ENCODE data around the gene PDE9A.

Gene PDE9A

DNA sequence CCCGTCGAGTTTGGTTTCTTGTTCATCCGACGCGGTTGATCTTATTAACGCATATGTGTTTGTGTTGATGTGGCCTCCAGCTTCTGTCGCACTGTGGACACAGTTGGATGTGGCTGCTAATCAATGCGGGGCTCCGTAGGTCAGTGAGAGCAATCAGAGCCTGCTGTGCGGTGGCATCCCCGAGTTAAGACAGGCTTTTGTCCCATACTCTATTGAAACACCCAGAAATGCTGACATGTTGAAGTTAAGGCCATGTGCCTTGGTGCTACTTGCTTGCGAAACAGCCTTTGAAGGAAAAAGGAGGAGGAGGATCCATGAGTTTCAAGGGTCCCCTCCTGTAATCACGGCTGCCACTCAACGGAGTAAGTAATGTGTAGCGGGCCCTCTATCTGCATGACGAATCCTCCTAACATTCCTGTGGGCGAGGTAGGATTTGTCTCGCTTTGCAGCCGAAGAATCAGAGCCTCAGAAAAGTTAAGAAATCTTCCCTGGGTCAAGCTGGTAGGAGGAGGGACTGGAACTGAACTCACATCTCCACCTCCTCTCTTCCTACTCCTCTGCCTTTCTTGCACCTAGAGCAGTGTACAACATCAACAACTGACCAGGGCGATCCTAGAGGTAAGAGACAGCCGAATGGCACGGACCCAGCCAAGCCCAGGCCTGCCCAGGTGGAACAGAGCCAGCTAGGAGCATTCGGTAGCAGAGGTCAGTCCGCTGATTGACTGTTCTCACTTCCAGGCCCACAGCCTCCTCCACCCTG lies 19.5 kb downstream of the PDE9A start:
- Histone ChIP-seq H3K36me3 (ENCODE audit: control insufficient read depth, insufficient read depth, low read length) (peaks cover 9% of the 10 kb centered on the region; the same call in 1 of the 2 replicates), H3K4me1 (ENCODE audit: control insufficient read depth, insufficient read depth, low read length) (peaks cover 6% of the 10 kb centered on the region; the same call in 1 of the 2 replicates), H3K9me3 (ENCODE audit: control insufficient read depth, insufficient read depth, low read length) (no peaks in the 10 kb centered on the region), H3K27ac (ENCODE audit: low read length) (no peak overlapping the region), H3K27me3 (ENCODE audit: control insufficient read depth, insufficient read depth, low read length) (no peaks in the 10 kb centered on the region), H3K4me3 (ENCODE audit: low read length) (no peak overlapping the region)
- no CpG with 5 or more reads among the region's 24 CpGs for WGBS (ENCODE audit: insufficient coverage, insufficient read length)
- no peak for DNase-seq (ENCODE audit: low read depth, low spot score)

DNA sequence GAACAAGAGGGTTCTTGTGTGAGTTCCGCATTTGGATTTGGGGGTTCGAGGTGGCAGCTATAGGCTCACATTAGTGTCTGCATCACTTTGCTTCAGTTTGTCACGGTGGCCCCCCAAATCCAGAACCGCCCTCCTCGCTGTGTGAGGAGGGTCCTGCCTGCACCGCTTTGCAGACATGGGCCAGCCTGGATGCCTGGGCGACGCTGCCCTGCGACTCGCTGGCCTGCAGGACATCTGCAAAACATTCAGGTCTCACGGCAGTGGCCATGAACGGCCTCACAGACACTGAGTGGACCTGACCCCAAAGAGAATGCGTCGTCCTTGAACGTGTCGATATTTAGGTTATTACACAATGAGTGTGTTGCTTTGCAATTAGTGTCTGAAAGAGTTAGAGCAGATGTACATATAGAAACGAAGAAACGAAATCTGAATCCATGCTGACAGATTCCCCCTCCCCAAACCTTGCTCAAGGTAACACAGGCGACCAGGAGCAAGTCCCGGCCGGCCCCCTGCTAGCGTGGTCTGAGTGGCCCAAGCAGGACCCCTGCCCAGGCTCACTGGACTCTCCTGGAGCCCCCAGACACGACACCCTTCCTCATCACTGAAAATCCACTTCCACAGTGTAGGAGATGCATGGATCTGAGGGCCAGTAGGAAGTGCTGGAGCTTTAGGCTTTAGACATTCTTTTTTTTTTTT lies 20.4 kb downstream of the PDE9A start:
- no CpG with 5 or more reads among the region's 23 CpGs for WGBS (ENCODE audit: insufficient coverage, insufficient read length)
- Histone ChIP-seq H3K4me1 (ENCODE audit: control insufficient read depth, insufficient read depth, low read length) (peaks cover 6% of the 10 kb centered on the region; the same call in 1 of the 2 replicates), H3K4me3 (ENCODE audit: low read length) (no peak overlapping the region), H3K36me3 (ENCODE audit: control insufficient read depth, insufficient read depth, low read length) (peaks cover 9% of the 10 kb centered on the region), H3K27me3 (ENCODE audit: control insufficient read depth, insufficient read depth, low read length) (no peaks in the 10 kb centered on the region), H3K9me3 (ENCODE audit: control insufficient read depth, insufficient read depth, low read length) (no peaks in the 10 kb centered on the region), H3K27ac (ENCODE audit: low read length) (no peak overlapping the region)
- no peak for DNase-seq (ENCODE audit: low read depth, low spot score)

DNA sequence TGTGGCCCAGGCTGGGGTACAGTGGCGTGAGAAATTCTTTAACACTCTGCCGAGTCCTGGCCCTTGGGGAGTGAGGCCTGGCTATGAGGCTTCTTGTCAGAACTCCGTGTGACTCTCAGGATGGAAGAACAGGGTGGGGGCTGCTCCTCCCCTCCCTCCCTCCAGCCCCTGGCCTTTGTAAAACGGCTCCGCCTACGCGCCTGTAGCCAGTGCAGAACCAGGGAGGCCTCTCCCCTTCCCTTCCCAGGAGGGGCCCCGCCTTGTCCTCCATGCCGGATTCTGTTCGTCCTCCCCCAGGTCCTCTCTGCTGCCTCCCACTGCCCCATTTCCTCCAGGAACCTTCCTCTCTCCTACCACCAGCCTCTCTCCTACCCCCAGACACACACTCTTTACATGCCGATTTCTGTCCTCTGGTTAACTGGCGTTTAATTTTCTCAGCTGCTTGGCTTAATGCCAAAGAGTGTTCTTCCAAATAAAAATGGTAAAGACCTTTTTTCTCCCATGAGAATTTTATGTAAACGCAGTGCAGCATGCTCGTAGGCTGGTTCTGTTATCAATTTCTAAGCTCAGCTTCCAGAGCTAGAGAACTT lies 21.0 kb downstream of the PDE9A start:
- Histone ChIP-seq H3K4me1 (ENCODE audit: control insufficient read depth, insufficient read depth, low read length) (peaks cover 5% of the 10 kb centered on the region; the same call in 1 of the 2 replicates), H3K4me3 (ENCODE audit: low read length) (no peak overlapping the region), H3K9me3 (ENCODE audit: control insufficient read depth, insufficient read depth, low read length) (no peaks in the 10 kb centered on the region), H3K27ac (ENCODE audit: low read length) (no peak overlapping the region), H3K27me3 (ENCODE audit: control insufficient read depth, insufficient read depth, low read length) (no peaks in the 10 kb centered on the region), H3K36me3 (ENCODE audit: control insufficient read depth, insufficient read depth, low read length) (peaks cover 10% of the 10 kb centered on the region)
- WGBS (ENCODE audit: insufficient coverage, insufficient read length): no CpG with 5 or more reads among the region's 14 CpGs
- no peak for DNase-seq (ENCODE audit: low read depth, low spot score)

DNA sequence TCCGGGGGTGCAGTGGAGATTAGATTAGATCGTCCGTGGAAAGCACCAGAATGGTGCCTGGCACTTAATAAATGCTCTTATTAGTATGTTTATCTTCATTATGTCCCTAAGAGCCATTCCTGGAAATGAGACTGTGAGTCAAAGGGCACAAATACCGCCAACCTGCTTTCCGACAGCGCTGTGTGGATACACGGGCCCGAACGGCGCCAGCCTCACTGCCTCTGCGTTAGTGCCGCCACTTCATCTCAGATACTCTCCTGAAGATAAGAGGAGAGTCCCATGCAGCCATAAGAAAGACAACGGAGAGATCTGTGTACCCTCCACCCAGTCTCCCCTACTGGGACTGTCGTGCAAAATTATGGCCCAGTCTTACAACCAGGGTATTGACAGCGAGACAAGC lies 22.0 kb downstream of the PDE9A start:
- DNase-seq (ENCODE audit: low read depth, low spot score): no peak
- H3K27me3 ChIP-seq (ENCODE audit: control insufficient read depth, insufficient read depth, low read length): no peaks in the 10 kb centered on the region
- no CpG with 5 or more reads among the region's 15 CpGs for WGBS (ENCODE audit: insufficient coverage, insufficient read length)
- H3K4me1 ChIP-seq (ENCODE audit: control insufficient read depth, insufficient read depth, low read length): peaks cover 5% of the 10 kb centered on the region; the same call in 1 of the 2 replicates
- no peaks in the 10 kb centered on the region for H3K9me3 ChIP-seq (ENCODE audit: control insufficient read depth, insufficient read depth, low read length)
- no peak overlapping the region for H3K4me3 ChIP-seq (ENCODE audit: low read length)
- peaks cover 5% of the 10 kb centered on the region for H3K36me3 ChIP-seq (ENCODE audit: control insufficient read depth, insufficient read depth, low read length)
- H3K27ac ChIP-seq (ENCODE audit: low read length): no peak overlapping the region

DNA sequence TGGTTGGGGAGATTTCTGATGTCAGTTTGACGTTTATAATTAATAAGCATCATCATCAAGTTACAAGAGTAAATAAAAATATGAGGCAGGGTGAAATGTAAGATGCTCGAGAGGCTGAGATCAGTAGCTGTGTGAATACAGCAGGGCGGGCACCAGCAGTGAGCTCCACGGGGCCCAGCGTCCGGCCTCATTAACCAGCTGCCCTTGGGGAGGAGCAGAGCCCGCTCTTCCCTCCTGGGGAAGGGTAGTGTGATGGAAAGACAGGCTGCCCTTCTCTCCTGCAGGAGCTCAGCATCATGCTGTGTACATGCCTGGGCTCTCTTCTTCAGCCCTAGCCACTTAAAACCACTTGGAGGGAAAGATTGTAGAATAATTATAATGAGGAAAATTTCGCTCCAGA lies 23.4 kb downstream of the PDE9A start:
- no peak for DNase-seq (ENCODE audit: low read depth, low spot score)
- Histone ChIP-seq H3K9me3 (ENCODE audit: control insufficient read depth, insufficient read depth, low read length) (no peaks in the 10 kb centered on the region), H3K36me3 (ENCODE audit: control insufficient read depth, insufficient read depth, low read length) (peaks cover 7% of the 10 kb centered on the region; the same call in 1 of the 2 replicates), H3K27ac (ENCODE audit: low read length) (no peak overlapping the region), H3K27me3 (ENCODE audit: control insufficient read depth, insufficient read depth, low read length) (no peaks in the 10 kb centered on the region), H3K4me3 (ENCODE audit: low read length) (no peak overlapping the region), H3K4me1 (ENCODE audit: control insufficient read depth, insufficient read depth, low read length) (peaks cover 5% of the 10 kb centered on the region; the same call in 1 of the 2 replicates)
- no CpG with 5 or more reads among the region's 8 CpGs for WGBS (ENCODE audit: insufficient coverage, insufficient read length)

DNA sequence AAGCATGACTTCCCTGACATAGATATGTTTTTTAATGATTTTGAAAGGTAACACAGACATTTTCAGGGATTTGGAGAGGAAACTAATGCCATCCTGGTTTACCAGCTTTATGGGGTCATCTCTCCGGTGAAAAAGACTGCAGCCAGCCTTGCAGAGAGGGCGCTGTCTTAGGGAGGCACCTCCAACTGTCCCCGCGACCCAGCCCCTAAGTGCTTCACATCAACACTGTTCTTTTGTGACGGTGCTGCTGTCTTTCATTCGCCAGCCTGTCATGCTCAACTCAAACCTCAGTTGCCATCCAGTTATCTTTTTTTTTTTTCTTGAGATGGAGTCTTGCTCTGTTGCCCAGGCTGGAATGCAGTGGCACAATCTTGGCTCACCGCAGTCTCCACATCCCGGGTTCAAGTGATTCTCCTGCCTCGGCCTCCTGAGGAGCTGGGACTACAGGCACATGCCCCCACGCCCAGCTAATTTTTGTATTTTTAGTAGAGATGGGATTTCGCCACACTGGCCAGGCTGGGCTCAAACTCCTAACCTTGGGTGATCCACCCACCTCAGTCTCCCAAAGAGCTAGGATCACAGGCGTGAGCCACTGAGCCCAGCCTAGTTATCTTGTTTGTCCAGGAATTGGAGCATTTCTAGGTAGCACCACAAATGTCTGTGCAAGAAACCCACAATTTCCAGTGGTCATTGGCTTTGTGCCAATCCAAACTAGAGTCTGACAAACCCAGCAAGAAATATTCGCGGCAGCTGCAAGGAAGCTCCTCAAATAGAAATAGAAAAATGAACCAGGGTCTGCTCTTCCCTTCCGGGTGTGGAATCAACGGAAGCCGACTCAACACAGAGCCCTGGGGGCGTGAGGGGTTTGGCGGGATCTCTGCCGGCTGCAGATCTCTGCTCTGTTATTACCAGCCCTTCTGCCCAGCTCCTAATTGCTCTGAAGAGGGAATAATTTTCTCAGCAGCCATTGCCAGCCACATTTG lies 24.2 kb downstream of the PDE9A start:
- Histone ChIP-seq H3K27ac (ENCODE audit: low read length) (no peak overlapping the region), H3K9me3 (ENCODE audit: control insufficient read depth, insufficient read depth, low read length) (no peaks in the 10 kb centered on the region), H3K27me3 (ENCODE audit: control insufficient read depth, insufficient read depth, low read length) (no peaks in the 10 kb centered on the region), H3K36me3 (ENCODE audit: control insufficient read depth, insufficient read depth, low read length) (peaks cover 7% of the 10 kb centered on the region; the same call in 1 of the 2 replicates), H3K4me3 (ENCODE audit: low read length) (no peak overlapping the region), H3K4me1 (ENCODE audit: control insufficient read depth, insufficient read depth, low read length) (peaks cover 5% of the 10 kb centered on the region; the same call in 1 of the 2 replicates)
- DNase-seq (ENCODE audit: low read depth, low spot score): no peak
- no CpG with 5 or more reads among the region's 20 CpGs for WGBS (ENCODE audit: insufficient coverage, insufficient read length)

DNA sequence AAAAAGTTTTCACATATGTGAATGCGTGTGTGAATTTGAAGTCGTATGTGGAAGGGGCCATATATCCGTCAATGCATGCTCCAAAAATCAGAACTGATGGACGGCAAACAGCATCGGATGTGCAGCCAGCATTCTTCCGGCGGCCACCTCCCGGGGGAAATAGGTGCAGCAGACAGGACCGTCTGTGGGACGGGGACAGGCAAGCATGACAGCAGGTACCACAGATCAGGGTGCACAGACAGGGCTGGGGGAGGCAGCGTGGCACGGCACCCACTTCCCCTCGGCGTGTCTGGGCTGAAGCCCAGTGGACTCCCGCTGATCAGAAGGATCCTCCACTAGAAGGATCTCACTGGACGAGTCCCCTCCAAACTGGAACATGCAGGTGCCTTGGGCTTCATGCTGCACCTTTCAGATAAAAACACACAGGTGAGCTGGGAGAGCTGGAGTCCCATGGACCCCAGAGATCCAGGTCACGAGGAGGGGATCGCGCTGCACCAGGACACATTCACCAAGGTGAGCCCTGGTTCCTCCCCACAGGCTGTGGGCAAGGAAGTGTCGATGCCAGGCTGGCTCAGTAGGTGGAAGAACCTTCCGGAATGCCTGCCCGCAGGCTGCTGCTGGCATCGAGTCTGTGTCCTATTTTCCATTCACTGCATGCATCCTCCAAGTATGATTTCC lies 25.3 kb downstream of the PDE9A start:
- Histone ChIP-seq H3K27me3 (ENCODE audit: control insufficient read depth, insufficient read depth, low read length) (no peaks in the 10 kb centered on the region), H3K9me3 (ENCODE audit: control insufficient read depth, insufficient read depth, low read length) (no peaks in the 10 kb centered on the region), H3K4me1 (ENCODE audit: control insufficient read depth, insufficient read depth, low read length) (peaks cover 2% of the 10 kb centered on the region; the same call in 1 of the 2 replicates), H3K4me3 (ENCODE audit: low read length) (no peak overlapping the region), H3K36me3 (ENCODE audit: control insufficient read depth, insufficient read depth, low read length) (peaks cover 7% of the 10 kb centered on the region; the same call in 1 of the 2 replicates), H3K27ac (ENCODE audit: low read length) (no peak overlapping the region)
- WGBS (ENCODE audit: insufficient coverage, insufficient read length): no CpG with 5 or more reads among the region's 23 CpGs
- no peak for DNase-seq (ENCODE audit: low read depth, low spot score)

DNA sequence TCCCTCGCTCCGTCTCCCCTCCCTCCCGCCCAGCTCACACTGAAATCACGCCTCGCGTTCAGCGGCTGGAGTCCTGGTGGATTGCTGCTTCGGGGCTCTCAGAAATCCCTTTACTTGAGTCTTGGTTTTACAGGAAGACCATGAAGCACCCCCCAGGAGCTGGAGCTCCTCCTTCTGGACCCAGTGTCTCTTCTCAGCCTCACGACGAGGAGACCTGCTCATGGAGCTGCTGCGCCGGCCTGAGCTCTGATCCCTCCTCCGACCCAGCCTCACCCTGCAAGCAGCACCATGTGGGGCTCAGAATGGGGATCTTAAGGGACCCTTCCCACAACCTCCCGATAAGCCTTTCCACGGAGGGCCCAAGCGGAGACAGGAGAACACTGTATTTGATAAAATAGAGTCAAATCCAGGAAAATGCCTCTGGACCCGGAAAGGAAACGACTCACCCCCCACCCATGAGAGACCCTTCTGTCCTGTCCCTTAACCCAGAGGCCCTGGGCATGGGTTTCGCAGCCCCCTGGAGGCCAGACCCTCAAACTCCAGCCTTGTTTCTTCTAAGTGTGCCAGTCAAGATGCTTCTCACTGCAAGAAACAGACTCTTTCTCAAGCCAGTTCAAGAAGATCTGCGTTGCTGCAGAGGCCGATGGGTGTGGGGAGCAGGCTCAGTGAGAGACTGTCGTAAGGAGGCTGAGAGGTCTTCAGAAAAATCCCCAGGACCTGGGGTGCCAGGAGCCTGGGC lies 26.1 kb downstream of the PDE9A start:
- peaks cover 7% of the 10 kb centered on the region; the same call in 1 of the 2 replicates for H3K36me3 ChIP-seq (ENCODE audit: control insufficient read depth, insufficient read depth, low read length)
- H3K27ac ChIP-seq (ENCODE audit: low read length): no peak overlapping the region
- no peaks in the 10 kb centered on the region for H3K27me3 ChIP-seq (ENCODE audit: control insufficient read depth, insufficient read depth, low read length)
- H3K4me1 ChIP-seq (ENCODE audit: control insufficient read depth, insufficient read depth, low read length): peaks cover 2% of the 10 kb centered on the region; the same call in 1 of the 2 replicates
- H3K4me3 ChIP-seq (ENCODE audit: low read length): no peak overlapping the region
- WGBS (ENCODE audit: insufficient coverage, insufficient read length): no CpG with 5 or more reads among the region's 22 CpGs
- H3K9me3 ChIP-seq (ENCODE audit: control insufficient read depth, insufficient read depth, low read length): no peaks in the 10 kb centered on the region
- no peak for DNase-seq (ENCODE audit: low read depth, low spot score)

DNA sequence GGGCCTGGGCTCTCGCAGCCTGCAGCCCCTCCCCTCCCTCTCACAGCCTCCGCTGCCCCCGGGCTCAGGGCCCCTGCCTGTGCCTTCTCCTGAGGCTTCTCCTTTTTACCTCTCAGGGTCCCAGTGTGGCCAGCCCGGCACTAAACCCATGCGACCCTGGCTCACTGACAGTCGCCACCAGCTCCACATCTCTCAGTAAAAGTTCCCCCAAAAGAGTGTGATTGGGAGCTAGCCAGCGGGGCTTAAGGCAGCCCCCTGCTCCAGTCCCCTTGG lies 26.6 kb downstream of the PDE9A start:
- peaks cover 2% of the 10 kb centered on the region; the same call in 1 of the 2 replicates for H3K4me1 ChIP-seq (ENCODE audit: control insufficient read depth, insufficient read depth, low read length)
- H3K9me3 ChIP-seq (ENCODE audit: control insufficient read depth, insufficient read depth, low read length): no peaks in the 10 kb centered on the region
- H3K4me3 ChIP-seq (ENCODE audit: low read length): no peak overlapping the region
- no CpG with 5 or more reads among the region's 7 CpGs for WGBS (ENCODE audit: insufficient coverage, insufficient read length)
- no peaks in the 10 kb centered on the region for H3K27me3 ChIP-seq (ENCODE audit: control insufficient read depth, insufficient read depth, low read length)
- H3K36me3 ChIP-seq (ENCODE audit: control insufficient read depth, insufficient read depth, low read length): peaks cover 7% of the 10 kb centered on the region; the same call in 1 of the 2 replicates
- no peak overlapping the region for H3K27ac ChIP-seq (ENCODE audit: low read length)
- DNase-seq (ENCODE audit: low read depth, low spot score): no peak

All from iPS DF 6.9 (cell line).